ENCODE results near the gene MAP3K4.

MAP3K4 gene

GRCh38 chr6:161095916-161096315, 104.3 kb downstream of the MAP3K4 start:
- no peak overlapping the region for H3K27ac ChIP-seq
- TF ChIP-seq, protein P1, sequence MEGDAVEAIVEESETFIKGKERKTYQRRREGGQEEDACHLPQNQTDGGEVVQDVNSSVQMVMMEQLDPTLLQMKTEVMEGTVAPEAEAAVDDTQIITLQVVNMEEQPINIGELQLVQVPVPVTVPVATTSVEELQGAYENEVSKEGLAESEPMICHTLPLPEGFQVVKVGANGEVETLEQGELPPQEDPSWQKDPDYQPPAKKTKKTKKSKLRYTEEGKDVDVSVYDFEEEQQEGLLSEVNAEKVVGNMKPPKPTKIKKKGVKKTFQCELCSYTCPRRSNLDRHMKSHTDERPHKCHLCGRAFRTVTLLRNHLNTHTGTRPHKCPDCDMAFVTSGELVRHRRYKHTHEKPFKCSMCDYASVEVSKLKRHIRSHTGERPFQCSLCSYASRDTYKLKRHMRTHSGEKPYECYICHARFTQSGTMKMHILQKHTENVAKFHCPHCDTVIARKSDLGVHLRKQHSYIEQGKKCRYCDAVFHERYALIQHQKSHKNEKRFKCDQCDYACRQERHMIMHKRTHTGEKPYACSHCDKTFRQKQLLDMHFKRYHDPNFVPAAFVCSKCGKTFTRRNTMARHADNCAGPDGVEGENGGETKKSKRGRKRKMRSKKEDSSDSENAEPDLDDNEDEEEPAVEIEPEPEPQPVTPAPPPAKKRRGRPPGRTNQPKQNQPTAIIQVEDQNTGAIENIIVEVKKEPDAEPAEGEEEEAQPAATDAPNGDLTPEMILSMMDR (conservative IDR thresholded peaks at IDR 0.05) = no peak

DNA sequence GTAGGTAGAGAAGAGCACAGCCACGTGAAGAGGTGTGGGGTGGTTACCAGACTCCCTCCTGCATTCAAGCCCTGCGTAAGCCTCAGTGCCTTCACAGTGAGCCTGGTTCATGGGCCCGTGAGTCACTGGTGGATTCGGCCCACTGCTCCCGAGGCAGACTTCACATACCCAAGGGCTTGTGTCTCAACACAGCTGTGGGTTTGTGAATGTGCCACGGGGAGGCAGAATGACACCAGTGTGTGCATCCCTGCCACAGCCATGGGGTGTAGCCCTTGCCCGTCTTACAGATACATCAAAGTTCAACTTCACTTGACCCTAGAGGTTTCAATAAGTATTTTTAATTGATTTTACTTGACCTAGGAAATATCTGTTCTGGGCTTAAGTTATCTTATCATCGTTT, 108.5 kb downstream of the MAP3K4 start:
- TF ChIP-seq, protein P1 (conservative IDR thresholded peaks at IDR 0.05) = no peak
- H3K27ac ChIP-seq = no peak overlapping the region

DNA sequence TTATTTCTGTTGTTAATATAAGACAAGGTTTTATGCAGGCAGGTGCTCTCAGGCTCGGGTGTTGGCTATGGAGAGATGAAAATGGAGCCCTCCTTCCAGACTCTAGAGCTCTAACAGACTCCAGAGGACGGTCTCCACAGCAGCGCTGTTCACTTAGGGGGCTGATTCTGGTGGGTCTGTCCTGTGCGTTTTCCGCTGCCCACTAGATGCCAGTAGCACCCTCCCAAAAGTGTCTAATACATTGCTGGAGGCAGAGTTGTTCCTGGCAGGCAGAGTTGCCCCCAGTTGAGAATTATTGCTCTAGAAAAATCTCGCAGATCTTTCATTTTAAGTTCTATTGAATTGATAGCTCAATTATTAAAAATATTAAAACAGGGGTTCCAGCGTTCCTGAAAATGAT, 109.9 kb downstream of the MAP3K4 start:
- no peak overlapping the region for H3K27ac ChIP-seq
- TF ChIP-seq, protein P1 (conservative IDR thresholded peaks at IDR 0.05) = peak; percentile 67

GRCh38 chr6:161103475-161103874, 111.9 kb downstream of the MAP3K4 start:
- TF ChIP-seq, protein P1 (conservative IDR thresholded peaks at IDR 0.05) = no peak
- H3K27ac ChIP-seq = no peak overlapping the region

GRCh38 chr6:161104966-161105365, 113.4 kb downstream of the MAP3K4 start:
- no peak overlapping the region for H3K27ac ChIP-seq
- TF ChIP-seq, protein P1 (conservative IDR thresholded peaks at IDR 0.05) = no peak

DNA sequence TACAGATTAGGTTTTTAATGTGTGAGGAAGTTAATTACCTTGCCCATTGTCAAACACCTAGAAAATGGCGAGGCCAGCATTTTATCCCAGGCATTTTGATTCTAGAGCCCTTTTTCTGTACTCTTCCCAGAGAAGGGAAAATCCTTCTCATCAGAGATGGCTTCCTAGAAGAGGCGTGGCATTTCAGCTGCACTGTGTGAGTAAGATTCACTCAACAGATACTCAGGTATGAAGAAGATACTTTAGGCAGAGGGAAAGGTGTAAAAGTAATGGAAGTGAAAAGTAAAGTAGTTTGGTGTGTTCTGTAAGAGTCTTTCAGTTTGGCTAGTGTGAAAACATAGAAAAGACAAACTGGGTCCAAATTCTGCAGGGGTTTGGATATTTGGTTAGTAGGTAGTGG, 113.8 kb downstream of the MAP3K4 start:
- TF ChIP-seq, protein P1 (conservative IDR thresholded peaks at IDR 0.05) = no peak
- H3K27ac ChIP-seq = no peak overlapping the region

DNA sequence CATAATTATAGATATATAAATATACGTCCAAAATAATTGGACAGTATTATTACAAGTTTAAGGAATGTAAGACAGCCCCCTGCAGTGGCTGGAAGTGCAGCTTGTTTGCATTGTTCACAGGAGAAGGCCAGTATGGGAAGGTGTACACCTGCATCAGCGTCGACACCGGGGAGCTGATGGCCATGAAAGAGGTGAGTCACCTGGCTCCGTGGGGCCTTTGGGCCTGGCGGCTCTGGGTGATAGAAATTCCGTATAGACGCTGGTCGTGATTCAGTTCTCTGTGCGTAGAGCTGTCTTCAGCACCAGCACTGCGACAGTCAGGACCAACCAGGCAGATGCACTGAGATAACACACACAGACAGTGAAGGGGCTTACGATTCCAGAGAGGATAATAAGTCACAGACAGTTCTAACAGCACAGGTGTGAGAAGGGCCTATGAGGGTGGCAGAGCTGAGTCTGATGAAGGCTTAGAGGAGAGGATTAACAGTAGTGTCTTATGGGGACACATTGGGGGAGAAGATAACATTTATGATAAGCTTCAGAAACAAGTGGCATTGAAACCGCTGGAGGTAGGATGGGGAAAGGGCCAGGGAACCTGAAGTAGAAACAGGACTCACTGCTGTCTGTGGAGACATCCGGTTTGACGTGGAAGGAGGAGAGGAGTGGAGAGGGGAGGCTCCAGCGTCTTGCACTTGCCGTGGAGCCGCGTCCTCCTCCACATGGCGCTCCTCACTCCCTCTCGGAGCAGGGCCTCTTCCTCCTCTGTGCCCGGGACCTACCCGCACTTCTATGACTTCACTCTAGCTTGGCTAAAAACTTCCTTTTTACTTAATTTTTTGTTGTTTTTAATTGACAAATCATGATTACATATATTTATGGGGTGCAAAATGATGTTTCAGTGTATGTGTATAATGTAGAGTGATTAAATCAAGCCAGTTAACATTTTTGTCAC, 116.5 kb downstream of the MAP3K4 start:
- TF ChIP-seq, protein P1 (conservative IDR thresholded peaks at IDR 0.05) = no peak
- no peak overlapping the region for H3K27ac ChIP-seq

All from VCaP (cell line).